WI38 (cell line): ENCODE results near the gene SOCS3.

Experiments
- H3K4me3 ChIP-seq: 2 replicates; pipeline ENCODE4 v1.5.1; 2011; ENCODE audit warnings: low read depth, mild to moderate bottlenecking, control low read depth, low read length
- CTCF ChIP-seq: IDR thresholded peaks from 2 replicates; pipeline ENCODE4 v1.5.1; 2012; ENCODE audit warnings: low read depth, mild to moderate bottlenecking, control low read depth, low read length

SOCS3 gene

GRCh38 chr17:78306913-78307312 lies 53.0 kb downstream of the SOCS3 start:
- H3K4me3 ChIP-seq, result no peak overlapping the region
- no peak for TF ChIP-seq CTCF
